OCI-LY7 (cell line): ENCODE results near the gene TP53AIP1. TPM values are rescaled to one million over a fixed set of nuclear protein-coding genes. Genes with fewer than 3 reads are reported as not detected.
A peak's percentile ranks its signal among the peaks of the same experiment; 100 is the strongest.

Source experiments
- BruUV-seq: library from RNA; stranded (reverse); fragments of 400-500 nt; replicated peaks from 2 replicates; lab custom pipeline; 2021; lab: Mats Ljungman, UMichigan
- CTCF ChIA-PET: fragments of 300-600 bp; sonication (Branson Sonifier 250); formaldehyde crosslinking; loops from one replicate; lab custom pipeline; 2022; ENCODE audit warnings: antibody characterized with exemption; ENCODE audit not compliant: unreplicated experiment; lab: Charles Lee
- POLR2A ChIA-PET: fragments of 300-600 bp; sonication (Branson Sonifier 250); formaldehyde crosslinking; loops from one replicate; lab custom pipeline; 2022; ENCODE audit warnings: antibody characterized with exemption; lab: Charles Lee
- DNase-seq: peaks from one replicate; pipeline ENCODE4 v3.0.0-alpha.2; 2015; ENCODE audit warnings: low spot score
- H2AFZ ChIP-seq: fragments of 200-600 bp; sonication (generic), shearing (Covaris generic); 2 replicates; pipeline ENCODE4 v1.6.1; 2014; ENCODE audit warnings: mild to moderate bottlenecking, antibody characterized with exemption, low read length, moderate library complexity
- H3K27ac ChIP-seq: fragments of 200-600 bp; sonication (generic); 2 replicates; pipeline ENCODE4 v1.5.1; 2014; ENCODE audit warnings: mixed run types, low read depth, mild to moderate bottlenecking, moderate library complexity, low read length, inconsistent platforms; ENCODE audit not compliant: poor library complexity, severe bottlenecking
- H3K36me3 ChIP-seq: fragments of 200-600 bp; sonication (generic); 2 replicates; pipeline ENCODE4 v1.6.1; 2014; ENCODE audit warnings: mild to moderate bottlenecking, antibody characterized with exemption, low read length, moderate library complexity, mixed read lengths; ENCODE audit not compliant: insufficient read depth
- H3K4me1 ChIP-seq: fragments of 200-600 bp; sonication (generic); 2 replicates; pipeline ENCODE4 v1.5.1; 2014; ENCODE audit warnings: mild to moderate bottlenecking, low read length; ENCODE audit not compliant: insufficient read depth, poor library complexity, severe bottlenecking
- H3K4me2 ChIP-seq: fragments of 200-600 bp; sonication (generic); 2 replicates; pipeline ENCODE4 v1.6.1; 2014; ENCODE audit warnings: mild to moderate bottlenecking, low read length
- H3K4me3 ChIP-seq: fragments of 200-600 bp; sonication (generic); 2 replicates; pipeline ENCODE4 v1.5.1; 2014; ENCODE audit warnings: mild to moderate bottlenecking, low read depth, low read length; ENCODE audit not compliant: poor library complexity, severe bottlenecking
- H3K79me2 ChIP-seq: fragments of 200-600 bp; sonication (generic); 2 replicates; pipeline ENCODE4 v1.6.1; 2016; ENCODE audit warnings: low read depth, mild to moderate bottlenecking, low read length, moderate library complexity, mixed read lengths; ENCODE audit not compliant: insufficient read depth
- H3K9me2 ChIP-seq: fragments of 200-600 bp; sonication (generic); 2 replicates; pipeline ENCODE4 v1.6.1; 2016; ENCODE audit warnings: mild to moderate bottlenecking, low read length, mixed read lengths; ENCODE audit not compliant: insufficient read depth
- H3K9me3 ChIP-seq: fragments of 200-600 bp; sonication (generic); 2 replicates; pipeline ENCODE4 v1.6.1; 2014; ENCODE audit warnings: mild to moderate bottlenecking, mixed run types, low read length, mixed read lengths
- H4K20me1 ChIP-seq: fragments of 200-600 bp; sonication (generic); 2 replicates; pipeline ENCODE4 v1.6.1; 2014; ENCODE audit warnings: mild to moderate bottlenecking, antibody characterized with exemption, low read length, moderate library complexity, mixed read lengths; ENCODE audit not compliant: insufficient read depth
- CTCF ChIP-seq: fragments of 200-600 bp; sonication (generic); conservative IDR thresholded peaks from 2 replicates; pipeline ENCODE4 v1.5.1; 2014; ENCODE audit warnings: mild to moderate bottlenecking, antibody characterized with exemption, low read length, moderate library complexity, mixed read lengths
- EZH2phosphoT487 ChIP-seq: fragments of 200-600 bp; sonication (generic); IDR thresholded peaks from 2 replicates; pipeline ENCODE4 v1.6.1; 2018; ENCODE audit warnings: low read depth, borderline replicate concordance, mild to moderate bottlenecking, mixed run types, antibody characterized with exemption, low read length, moderate library complexity, mixed read lengths
- intact Hi-C: fragments of 100-400 bp; cut with micrococcal nuclease; formaldehyde crosslinking; loops from one replicate; pipeline ENCODE4 v1.10.0; 2022; ENCODE audit not compliant: unreplicated experiment
- total RNA-seq, 2 experiments: library from RNA; depleted of rRNA in 1 of 2; stranded (reverse); fragments of >200 nt in 1 of 2; shearing (Covaris generic) in 1 of 2; gene quantifications; 2 replicates each; pipeline ENCODE4 v1.2.3, GENCODE V29; 2014 to 2022

TP53AIP1 gene
- total RNA-seq, 2 experiments from 2014 or later, result not detected

GRCh38 chr11:128985880-128986279, 43.2 kb upstream of the TP53AIP1 start:
- Histone ChIP-seq H3K4me3 (no peak overlapping the region), H3K4me1 (no peaks in the 10 kb centered on the region), H3K27ac (no peak overlapping the region), H3K79me2 (no peaks in the 10 kb centered on the region), H3K4me2 (no peak overlapping the region), H4K20me1 (no peaks in the 10 kb centered on the region), H3K9me2 (no peaks in the 10 kb centered on the region), H3K9me3 (no peaks in the 10 kb centered on the region), H3K36me3 (no peaks in the 10 kb centered on the region), H2AFZ (peak overlapping the region; percentile 35; the same call in 1 of the 2 replicates)
- ChIA-PET POLR2A (interaction anchor here (1.4 kb wide), 1 partner anchor 9 kb away, joined by 3 read pairs; no protein-coding TSS in a partner anchor), CTCF (no interaction called here)
- no TSS peak for BruUV-seq
- intact Hi-C loops, result no loop called here
- TF ChIP-seq EZH2phosphoT487 (no peak), CTCF (no peak)
- no peak for DNase-seq

- POLR2A ChIA-PET, result no interaction called here
- no peak for DNase-seq
Observed at GRCh38 chr11:128983023-128983422, 40.4 kb upstream of the TP53AIP1 start.

GRCh38 chr11:128981254-128981653, 38.6 kb upstream of the TP53AIP1 start:
- H3K9me3 ChIP-seq, result no peaks in the 10 kb centered on the region
- TF ChIP-seq EZH2phosphoT487, result no peak
- H3K4me3 ChIP-seq, result no peak overlapping the region
- no peaks in the 10 kb centered on the region for H3K36me3 ChIP-seq
- intact Hi-C loops, result no loop called here
- no peak overlapping the region for H3K27ac ChIP-seq
- no peak overlapping the region for H3K4me2 ChIP-seq
- H4K20me1 ChIP-seq, result no peaks in the 10 kb centered on the region
- no peak for DNase-seq
- no peaks in the 10 kb centered on the region for H3K79me2 ChIP-seq
- no peaks in the 10 kb centered on the region for H3K9me2 ChIP-seq
- CTCF ChIA-PET, result no interaction called here
- no TSS peak for BruUV-seq
- POLR2A ChIA-PET, result no interaction called here
- H3K4me1 ChIP-seq, result no peaks in the 10 kb centered on the region
- H2AFZ ChIP-seq, result no peak overlapping the region

More at GRCh38 chr11:128983023-128983422, 40.4 kb upstream of the TP53AIP1 start:
- no peaks in the 10 kb centered on the region for H3K9me3 ChIP-seq
- CTCF ChIA-PET, result no interaction called here
- no peaks in the 10 kb centered on the region for H3K79me2 ChIP-seq
- H3K4me2 ChIP-seq, result no peak overlapping the region
- H2AFZ ChIP-seq, result no peak overlapping the region
- intact Hi-C loops, result no loop called here
- no TSS peak for BruUV-seq
- H3K4me3 ChIP-seq, result no peak overlapping the region
- TF ChIP-seq EZH2phosphoT487 (no peak), CTCF (no peak)
- no peaks in the 10 kb centered on the region for H3K36me3 ChIP-seq
- no peaks in the 10 kb centered on the region for H4K20me1 ChIP-seq
- no peaks in the 10 kb centered on the region for H3K9me2 ChIP-seq
- H3K27ac ChIP-seq, result no peak overlapping the region
- H3K4me1 ChIP-seq, result no peaks in the 10 kb centered on the region
